Breast epithelium (tissue), 3 donors: ENCODE results near the gene CDH2.

ENCODE experiments used
- CTCF ChIP-seq, 3 donors: fragments of 450-650 bp; IDR thresholded peaks; one replicate each; pipeline ENCODE4 v1.5.1; 2016 to 2017; ENCODE audit warnings: antibody characterized with exemption in 3 of 3, mild to moderate bottlenecking in 3 of 3, moderate library complexity in 3 of 3
- POLR2A ChIP-seq: fragments of 450-650 bp; IDR thresholded peaks from one replicate; pipeline ENCODE4 v1.6.1; 2016; ENCODE audit warnings: antibody characterized with exemption, mild to moderate bottlenecking, moderate library complexity
- POLR2AphosphoS5 ChIP-seq, 3 donors: sonication (generic); formaldehyde crosslinking; IDR thresholded peaks; one replicate each; pipeline ENCODE4 v1.6.1; 2017; ENCODE audit warnings: antibody characterized with exemption in 3 of 3

DNA sequence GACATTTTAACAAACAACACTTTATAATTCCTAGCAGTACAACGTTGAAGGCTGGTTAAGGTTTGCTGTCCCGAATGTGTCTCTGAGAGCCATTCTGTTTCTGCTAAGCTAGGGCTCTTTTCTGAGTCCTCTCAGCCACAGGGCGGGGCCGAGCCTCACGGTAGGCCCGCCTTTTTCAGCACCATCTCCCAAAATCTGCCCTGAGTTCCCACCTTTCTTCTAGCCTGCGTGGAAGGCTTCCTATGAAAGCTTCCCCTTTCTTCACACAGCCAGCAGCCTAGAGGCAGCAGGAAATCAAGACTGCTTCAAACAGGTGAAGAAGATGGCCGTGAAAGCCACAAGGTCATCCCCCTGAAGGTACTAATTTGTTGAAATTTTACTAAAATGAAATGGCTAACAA is 255.5 kb downstream of the CDH2 start:
- TF ChIP-seq POLR2A (no peak), CTCF (IDR thresholded peaks at IDR 0.05) (no peak), POLR2AphosphoS5 (IDR thresholded peaks at IDR 0.05) (no peak)
